IMR-90 (cell line): Measurements from ENCODE around the gene SHISAL1. TPM values are rescaled to one million over a fixed set of nuclear protein-coding genes. Genes with fewer than 3 reads are reported as not detected.

Experiments used
- ATAC-seq: fragments of 200-7000 bp; cut with Tn5 transposase; 2 replicates; pipeline ENCODE4 v1.9.1; 2020; ENCODE audit warnings: low read depth, mild to moderate bottlenecking, moderate library complexity
- BruUV-seq: library from RNA; stranded (reverse); fragments of 400-500 nt; replicated peaks from 2 replicates; lab custom pipeline; 2021; lab: Mats Ljungman, UMichigan
- CTCF ChIA-PET: fragments of 300-600 bp; formaldehyde crosslinking; extraction: SDS; loops from one replicate; lab custom pipeline; 2021; ENCODE audit warnings: antibody characterized with exemption; lab: Yijun Ruan, JAX
- POLR2A ChIA-PET: fragments of 300-600 bp; sonication (Branson Sonifier 250); formaldehyde crosslinking; loops from one replicate; lab custom pipeline; 2022; ENCODE audit warnings: antibody characterized with exemption; ENCODE audit not compliant: unreplicated experiment; lab: Charles Lee
- DNase-seq: peaks from one replicate; pipeline ENCODE4 v3.0.0; 2013
- H2AFZ ChIP-seq: replicated peaks from 2 replicates; pipeline ENCODE3; 2013; ENCODE audit warnings: low read length, mild to moderate bottlenecking; ENCODE audit not compliant: poor library complexity
- H2AK5ac ChIP-seq: 2 replicates; pipeline ENCODE4 v1.6.1; 2013; ENCODE audit warnings: low read depth, low read length, inconsistent platforms
- H2AK9ac ChIP-seq: replicated peaks from 2 replicates; pipeline ENCODE3; 2013; ENCODE audit warnings: mild to moderate bottlenecking, low read depth, low read length, moderate library complexity; ENCODE audit not compliant: poor library complexity
- H2BK120ac ChIP-seq: 2 replicates; pipeline ENCODE4 v1.6.1; 2013; ENCODE audit warnings: low read depth, low read length, inconsistent platforms
- H2BK15ac ChIP-seq: 3 replicates; pipeline ENCODE4 v1.6.1; 2013; ENCODE audit warnings: low read depth, low read length, inconsistent platforms
- H2BK20ac ChIP-seq: 2 replicates; pipeline ENCODE4 v1.6.1; 2013; ENCODE audit warnings: low read depth, mild to moderate bottlenecking, inconsistent platforms, low read length, moderate library complexity
- H2BK5ac ChIP-seq: 2 replicates; pipeline ENCODE4 v1.6.1; 2013; ENCODE audit warnings: mild to moderate bottlenecking, low read depth, low read length, inconsistent platforms; ENCODE audit not compliant: poor library complexity, severe bottlenecking
- H3K14ac ChIP-seq: replicated peaks from 2 replicates; pipeline ENCODE4 v1.6.1; 2013; ENCODE audit warnings: low read depth, low read length, inconsistent platforms
- H3K18ac ChIP-seq: 2 replicates; pipeline ENCODE4 v1.6.1; 2013; ENCODE audit warnings: low read depth, low read length, control low read depth
- H3K23ac ChIP-seq: 2 replicates; pipeline ENCODE4 v1.6.1; 2013; ENCODE audit warnings: low read depth, low read length, inconsistent platforms
- H3K27ac ChIP-seq: 2 replicates; pipeline ENCODE4 v1.5.1; 2013; ENCODE audit warnings: mild to moderate bottlenecking, control low read depth, low read length; ENCODE audit not compliant: insufficient read depth
- H3K27me3 ChIP-seq: 2 replicates; pipeline ENCODE4 v1.6.1; 2013; ENCODE audit warnings: low read length; ENCODE audit not compliant: control insufficient read depth, insufficient read depth
- H3K36me3 ChIP-seq: 2 replicates; pipeline ENCODE4 v1.6.1; 2013; ENCODE audit warnings: low read length, mixed read lengths; ENCODE audit not compliant: control insufficient read depth, insufficient read depth
- H3K4ac ChIP-seq: 2 replicates; pipeline ENCODE4 v1.6.1; 2013; ENCODE audit warnings: low read depth, low read length, inconsistent platforms
- H3K4me1 ChIP-seq: 2 replicates; pipeline ENCODE4 v1.6.1; 2013; ENCODE audit warnings: low read length, mixed read lengths; ENCODE audit not compliant: control insufficient read depth, insufficient read depth
- H3K4me2 ChIP-seq: 2 replicates; pipeline ENCODE4 v1.6.1; 2013; ENCODE audit warnings: low read depth, mild to moderate bottlenecking, control low read depth, low read length, moderate library complexity
- H3K4me3 ChIP-seq: 2 replicates; pipeline ENCODE4 v1.5.1; 2013; ENCODE audit warnings: low read depth, mild to moderate bottlenecking, control low read depth, low read length, moderate library complexity; ENCODE audit not compliant: insufficient read depth
- H3K56ac ChIP-seq: 2 replicates; pipeline ENCODE4 v1.6.1; 2013; ENCODE audit warnings: low read length, inconsistent platforms; ENCODE audit not compliant: insufficient read depth; ENCODE audit errors: extremely low read depth
- H3K79me1 ChIP-seq, 2 experiments: 2 replicates each; pipeline ENCODE4 v1.6.1; 2013; ENCODE audit warnings: low read length in 2 of 2, inconsistent platforms in 1 of 2, low read depth in 1 of 2
- H3K9ac ChIP-seq: 2 replicates; pipeline ENCODE4 v1.6.1; 2013; ENCODE audit warnings: low read depth, low read length, control low read depth
- H3K9me1 ChIP-seq: 2 replicates; pipeline ENCODE4 v1.6.1; 2013; ENCODE audit warnings: low read length, inconsistent platforms; ENCODE audit not compliant: insufficient read depth
- H3K9me3 ChIP-seq: 2 replicates; pipeline ENCODE4 v1.6.1; 2013; ENCODE audit warnings: low read length; ENCODE audit not compliant: control insufficient read depth, insufficient read depth
- H4K20me1 ChIP-seq: 2 replicates; pipeline ENCODE4 v1.6.1; 2013; ENCODE audit warnings: low read length, inconsistent platforms; ENCODE audit not compliant: insufficient read depth
- H4K5ac ChIP-seq: 2 replicates; pipeline ENCODE4 v1.6.1; 2013; ENCODE audit warnings: mild to moderate bottlenecking, low read depth, low read length, control low read depth
- H4K8ac ChIP-seq, 2 experiments: 2 replicates each; pipeline ENCODE4 v1.6.1; 2013; ENCODE audit warnings: low read depth in 2 of 2, low read length in 2 of 2, control low read depth in 1 of 2, inconsistent platforms in 1 of 2
- H4K91ac ChIP-seq: 2 replicates; pipeline ENCODE4 v1.6.1; 2013; ENCODE audit warnings: low read depth, low read length, inconsistent platforms; ENCODE audit not compliant: insufficient read depth
- BHLHE40 ChIP-seq: fragments of 150-350 bp; IDR thresholded peaks from 2 replicates; pipeline ENCODE4 v1.6.1; 2016; ENCODE audit warnings: mild to moderate bottlenecking, low read depth, low read length
- CEBPB ChIP-seq: IDR thresholded peaks from 2 replicates; pipeline ENCODE4 v1.6.1; 2012; ENCODE audit warnings: low read depth, low read length, improper control_type of control experiment
- CHD1 ChIP-seq: IDR thresholded peaks from 2 replicates; pipeline ENCODE4 v1.6.1; 2012; ENCODE audit warnings: low read depth, low read length, improper control_type of control experiment
- FOS ChIP-seq: fragments of 150-350 bp; IDR thresholded peaks from 2 replicates; pipeline ENCODE4 v1.6.1; 2016; ENCODE audit warnings: low read depth, low read length
- MAFK ChIP-seq: IDR thresholded peaks from 2 replicates; pipeline ENCODE4 v1.6.1; 2012; ENCODE audit warnings: low read depth, low read length, improper control_type of control experiment
- MAZ ChIP-seq: IDR thresholded peaks from 2 replicates; pipeline ENCODE4 v1.6.1; 2012; ENCODE audit warnings: low read depth, mild to moderate bottlenecking, low read length, improper control_type of control experiment, moderate library complexity, borderline replicate concordance
- MXI1 ChIP-seq: IDR thresholded peaks from 2 replicates; pipeline ENCODE4 v1.6.1; 2012; ENCODE audit warnings: low read depth, mild to moderate bottlenecking, low read length, moderate library complexity, borderline replicate concordance
- NFE2L2 ChIP-seq: fragments of 150-350 bp; IDR thresholded peaks from 2 replicates; pipeline ENCODE4 v1.6.1; 2016; ENCODE audit warnings: low read depth, mild to moderate bottlenecking, low read length
- POLR2A ChIP-seq: IDR thresholded peaks from 2 replicates; pipeline ENCODE4 v1.6.1; 2012; ENCODE audit warnings: mild to moderate bottlenecking, low read depth, low read length
- RAD21 ChIP-seq: IDR thresholded peaks from 2 replicates; pipeline ENCODE4 v1.6.1; 2012; ENCODE audit warnings: low read length, improper control_type of control experiment
- RCOR1 ChIP-seq: IDR thresholded peaks from 2 replicates; pipeline ENCODE4 v1.6.1; 2012; ENCODE audit warnings: mild to moderate bottlenecking, low read length, improper control_type of control experiment; ENCODE audit not compliant: insufficient replicate concordance
- RFX5 ChIP-seq: IDR thresholded peaks from 2 replicates; pipeline ENCODE4 v1.8.0; 2012; ENCODE audit warnings: low read depth, mild to moderate bottlenecking, low read length, moderate library complexity
- SMC3 ChIP-seq: fragments of 150-350 bp; IDR thresholded peaks from 2 replicates; pipeline ENCODE4 v1.6.1; 2016; ENCODE audit warnings: low read depth, mild to moderate bottlenecking, antibody characterized with exemption, low read length, moderate library complexity
- WGBS, 2 experiments: methylation state at CpG; one replicate each; pipeline versions ENCODE4 v1.1.5 to v1.1.7; 2013; ENCODE audit warnings: missing lambda C conversion rate in 2 of 2; ENCODE audit not compliant: insufficient read length in 1 of 2; ENCODE audit errors: extremely low coverage in 2 of 2; 5-methylcytosine and 5-hydroxymethylcytosine counted together
- dilution Hi-C: fragments of 300-500 bp; cut with HindIII; formaldehyde crosslinking; loops from one replicate; pipeline ENCODE4 v1.14.3; 2018; ENCODE audit warnings: low sequenced_read_pairs; ENCODE audit not compliant: unreplicated experiment
- in situ Hi-C: fragments of 300-500 bp; cut with MboI; formaldehyde crosslinking; loops from 3 replicates; pipeline ENCODE4 v1.14.3; 2019; ENCODE audit warnings: low sequenced_read_pairs, inconsistent platforms, mixed read lengths
- intact Hi-C: fragments of 100-400 bp; cut with micrococcal nuclease; formaldehyde crosslinking; loops from 2 replicates; pipeline ENCODE4 v1.10.0; 2022
- polyA plus RNA-seq, 3 experiments: library from polyadenylated mRNA; depleted of rRNA; stranded (reverse); fragments of >200 nt; gene quantifications; 2 replicates each; pipeline ENCODE4 v1.2.3, GENCODE V29; 2012; ENCODE audit warnings: low replicate concordance in 1 of 3
- total RNA-seq: library from RNA; depleted of rRNA; stranded (reverse); fragments of >200 nt; gene quantifications from 2 replicates; pipeline ENCODE4 v1.2.3, GENCODE V29; 2012
- TF ChIP-seq, protein P1 (sequence below): fragments of 150-350 bp; IDR thresholded peaks from 2 replicates; pipeline ENCODE4 v1.6.1; 2016; ENCODE audit warnings: low read depth, mild to moderate bottlenecking, low read length, moderate library complexity, borderline replicate concordance
- TF ChIP-seq, protein P2 (sequence below): fragments of 150-350 bp; IDR thresholded peaks from 2 replicates; pipeline ENCODE4 v1.6.1; 2017; ENCODE audit warnings: mild to moderate bottlenecking, antibody characterized with exemption, low read length, low read depth
- TF ChIP-seq, protein P3 (sequence below): conservative IDR thresholded peaks from 2 replicates; pipeline ENCODE4 v1.5.1; 2012; ENCODE audit warnings: mild to moderate bottlenecking, low read depth, low read length, improper control_type of control experiment

SHISAL1 gene
- total and polyA plus RNA-seq, 2 of the 4 experiments (the other 2 are of a cell fraction): 1.0 to 1.4 TPM

DNA sequence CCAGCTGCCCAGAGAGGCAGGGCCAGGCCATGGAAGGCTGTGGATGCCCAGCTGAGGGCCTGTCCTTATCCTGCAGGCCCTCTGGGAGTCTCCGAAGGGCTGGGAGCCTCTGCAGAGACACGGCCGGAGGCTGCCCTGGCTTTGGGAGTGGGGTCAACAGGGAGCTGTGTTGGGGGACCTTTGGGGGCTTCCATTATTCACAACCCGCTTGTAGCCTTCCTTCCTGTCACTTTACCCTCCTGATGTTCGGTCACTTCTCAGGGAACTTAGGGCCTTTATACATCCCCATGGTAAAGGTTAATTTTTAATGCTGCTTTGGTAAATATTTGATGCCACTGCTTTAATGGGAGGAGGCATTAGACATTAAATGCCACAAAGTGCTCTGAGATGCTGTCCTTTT, 44.9 kb downstream of the SHISAL1 start:
- Histone ChIP-seq H3K23ac (no peak overlapping the region), H2BK20ac (no peak overlapping the region), H2BK5ac (no peak overlapping the region), H3K9me3 (peaks cover 6% of the 10 kb centered on the region), H2AK9ac (no peak overlapping the region), H4K8ac (no peak overlapping the region), H3K27me3 (no peaks in the 10 kb centered on the region), H3K18ac (no peak overlapping the region), H3K9me1 (peaks cover 7% of the 10 kb centered on the region), H4K5ac (no peak overlapping the region), H3K9ac (no peak overlapping the region), H3K36me3 (peaks cover 2% of the 10 kb centered on the region; the same call in 1 of the 2 replicates), H2BK15ac (no peak overlapping the region), H4K91ac (no peak overlapping the region), H3K4ac (no peak overlapping the region), H3K27ac (no peak overlapping the region), H2AFZ (no peak overlapping the region), H3K56ac (no peak overlapping the region), H2BK120ac (no peak overlapping the region), H3K4me2 (no peak overlapping the region), H3K79me1 (no peaks in the 10 kb centered on the region), H4K20me1 (no peaks in the 10 kb centered on the region), H2AK5ac (no peak overlapping the region), H3K4me1 (no peaks in the 10 kb centered on the region), H3K4me3 (no peak overlapping the region), H3K14ac (no peak overlapping the region)
- no peak for ATAC-seq
- TF ChIP-seq CEBPB (no peak), POLR2A (no peak), RCOR1 (no peak), MAFK (no peak), RAD21 (no peak), SMC3 (no peak), CHD1 (no peak), FOS (no peak), NFE2L2 (no peak), MXI1 (no peak), RFX5 (no peak), BHLHE40 (no peak), MAZ (no peak)
- TF ChIP-seq, protein P1, sequence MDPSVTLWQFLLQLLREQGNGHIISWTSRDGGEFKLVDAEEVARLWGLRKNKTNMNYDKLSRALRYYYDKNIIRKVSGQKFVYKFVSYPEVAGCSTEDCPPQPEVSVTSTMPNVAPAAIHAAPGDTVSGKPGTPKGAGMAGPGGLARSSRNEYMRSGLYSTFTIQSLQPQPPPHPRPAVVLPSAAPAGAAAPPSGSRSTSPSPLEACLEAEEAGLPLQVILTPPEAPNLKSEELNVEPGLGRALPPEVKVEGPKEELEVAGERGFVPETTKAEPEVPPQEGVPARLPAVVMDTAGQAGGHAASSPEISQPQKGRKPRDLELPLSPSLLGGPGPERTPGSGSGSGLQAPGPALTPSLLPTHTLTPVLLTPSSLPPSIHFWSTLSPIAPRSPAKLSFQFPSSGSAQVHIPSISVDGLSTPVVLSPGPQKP: no peak
- TF ChIP-seq, protein P2, sequence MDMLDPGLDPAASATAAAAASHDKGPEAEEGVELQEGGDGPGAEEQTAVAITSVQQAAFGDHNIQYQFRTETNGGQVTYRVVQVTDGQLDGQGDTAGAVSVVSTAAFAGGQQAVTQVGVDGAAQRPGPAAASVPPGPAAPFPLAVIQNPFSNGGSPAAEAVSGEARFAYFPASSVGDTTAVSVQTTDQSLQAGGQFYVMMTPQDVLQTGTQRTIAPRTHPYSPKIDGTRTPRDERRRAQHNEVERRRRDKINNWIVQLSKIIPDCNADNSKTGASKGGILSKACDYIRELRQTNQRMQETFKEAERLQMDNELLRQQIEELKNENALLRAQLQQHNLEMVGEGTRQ: no peak
- TF ChIP-seq, protein P3, sequence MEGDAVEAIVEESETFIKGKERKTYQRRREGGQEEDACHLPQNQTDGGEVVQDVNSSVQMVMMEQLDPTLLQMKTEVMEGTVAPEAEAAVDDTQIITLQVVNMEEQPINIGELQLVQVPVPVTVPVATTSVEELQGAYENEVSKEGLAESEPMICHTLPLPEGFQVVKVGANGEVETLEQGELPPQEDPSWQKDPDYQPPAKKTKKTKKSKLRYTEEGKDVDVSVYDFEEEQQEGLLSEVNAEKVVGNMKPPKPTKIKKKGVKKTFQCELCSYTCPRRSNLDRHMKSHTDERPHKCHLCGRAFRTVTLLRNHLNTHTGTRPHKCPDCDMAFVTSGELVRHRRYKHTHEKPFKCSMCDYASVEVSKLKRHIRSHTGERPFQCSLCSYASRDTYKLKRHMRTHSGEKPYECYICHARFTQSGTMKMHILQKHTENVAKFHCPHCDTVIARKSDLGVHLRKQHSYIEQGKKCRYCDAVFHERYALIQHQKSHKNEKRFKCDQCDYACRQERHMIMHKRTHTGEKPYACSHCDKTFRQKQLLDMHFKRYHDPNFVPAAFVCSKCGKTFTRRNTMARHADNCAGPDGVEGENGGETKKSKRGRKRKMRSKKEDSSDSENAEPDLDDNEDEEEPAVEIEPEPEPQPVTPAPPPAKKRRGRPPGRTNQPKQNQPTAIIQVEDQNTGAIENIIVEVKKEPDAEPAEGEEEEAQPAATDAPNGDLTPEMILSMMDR: no peak
- WGBS, 2 experiments: no CpG with 5 or more reads among the region's 5 CpGs
- CTCF ChIA-PET: no interaction called here
- POLR2A ChIA-PET: no interaction called here
- dilution Hi-C loops (no loop called here), intact Hi-C loops (no loop called here), in situ Hi-C loops (no loop called here)
- no peak for DNase-seq
- no TSS peak for BruUV-seq
